ENCODE measurements around the gene SH3BP2. TPM values are rescaled to one million over a fixed set of nuclear protein-coding genes. Genes with fewer than 3 reads are reported as not detected.
A peak's percentile ranks its signal among the peaks of the same experiment; 100 is the strongest.
"Not testable (repeated sequence)": the region's sequence is repeated elsewhere in the genome, so short reads cannot be mapped to it uniquely, and the experiment has no call there.

SH3BP2 gene
- total RNA-seq, 1 donor from 2014 or later, result 39.2 TPM

- DNase-seq, result not testable (repeated sequence)
These were observed 30.2 kb upstream of the SH3BP2 start for GRCh38 chr4:2762486-2763370.

GRCh38 chr4:2763511-2763967 is 29.3 kb upstream of the SH3BP2 start:
- no peak for DNase-seq

GRCh38 chr4:2765832-2766526 is 26.9 kb upstream of the SH3BP2 start:
- no peak for DNase-seq

- DNase-seq, result no peak
These were observed 25.7 kb upstream of the SH3BP2 start for GRCh38 chr4:2767046-2767704.

GRCh38 chr4:2767705-2768074 is 25.2 kb upstream of the SH3BP2 start:
- DNase-seq, result peak; percentile 59

- no peak for DNase-seq
These were observed 24.8 kb upstream of the SH3BP2 start for GRCh38 chr4:2768124-2768523.

- no peak for DNase-seq
These were observed 24.0 kb upstream of the SH3BP2 start for GRCh38 chr4:2768921-2769336.

GRCh38 chr4:2771264-2771663 is 21.6 kb upstream of the SH3BP2 start:
- DNase-seq, result no peak

- DNase-seq, result not testable (repeated sequence)
These were observed 12.2 kb upstream of the SH3BP2 start for GRCh38 chr4:2780643-2781042.

GRCh38 chr4:2781911-2782310 is 11.0 kb upstream of the SH3BP2 start:
- no peak for DNase-seq

- no peak for DNase-seq
These were observed 9.1 kb upstream of the SH3BP2 start for GRCh38 chr4:2783790-2784189.

GRCh38 chr4:2785613-2786012 is 7.3 kb upstream of the SH3BP2 start:
- DNase-seq, result no peak

GRCh38 chr4:2786152-2786671 is 6.7 kb upstream of the SH3BP2 start:
- DNase-seq, result no peak

GRCh38 chr4:2786794-2787229 is 6.1 kb upstream of the SH3BP2 start:
- no peak for DNase-seq

GRCh38 chr4:2787230-2788100 is 5.4 kb upstream of the SH3BP2 start:
- DNase-seq, result no peak

- no peak for DNase-seq
These were observed 4.8 kb upstream of the SH3BP2 start for GRCh38 chr4:2788101-2788500.

GRCh38 chr4:2788532-2789103 is 4.3 kb upstream of the SH3BP2 start:
- DNase-seq, result no peak

- DNase-seq, result no peak
These were observed 3.5 kb upstream of the SH3BP2 start for GRCh38 chr4:2789351-2789750.

GRCh38 chr4:2789793-2790582 is 2.9 kb upstream of the SH3BP2 start:
- no peak for DNase-seq
